ENCODE data around the gene DAPL1.

The DAPL1 gene

DNA sequence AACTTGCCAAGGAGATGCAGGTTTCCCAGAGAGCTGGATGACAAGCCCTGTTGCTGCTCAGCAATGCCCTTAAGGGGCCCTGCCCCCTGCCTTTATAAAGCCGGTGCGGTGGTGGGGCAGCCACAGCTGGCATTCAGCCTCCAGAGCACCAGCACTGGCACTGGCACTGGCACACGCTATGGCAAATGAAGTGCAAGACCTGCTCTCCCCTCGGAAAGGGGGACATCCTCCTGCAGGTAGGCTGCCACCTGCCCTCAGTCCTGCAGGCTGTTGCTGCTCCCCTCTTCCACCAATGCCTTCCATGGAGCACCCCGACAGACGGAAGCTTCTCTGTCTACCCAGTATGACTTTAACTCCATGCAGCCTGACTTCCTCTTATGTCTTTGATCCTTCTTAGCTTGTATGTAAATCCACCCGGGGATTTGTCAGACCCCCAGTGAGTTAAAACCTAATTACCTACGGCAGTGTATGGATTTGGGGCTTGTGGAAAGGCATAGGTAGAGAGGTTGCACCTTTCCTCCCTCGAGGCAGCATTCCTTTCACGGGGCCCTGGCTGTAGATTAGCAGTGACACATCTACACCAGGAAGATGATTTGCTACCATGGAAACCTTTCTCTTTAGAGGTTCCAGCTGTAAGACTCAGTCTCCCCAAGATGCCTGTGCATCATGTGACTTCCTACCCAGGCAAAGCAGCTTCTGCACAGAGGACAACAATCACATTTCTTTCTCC lies at the start of gene DAPL1:
Gene DAPL1, plus strand, starts transcription at position 123 of the 730 bp plus-strand sequence. Its CDS starts 56 bp downstream, at position 179.
- DNase-seq = no peak

- no peak for DNase-seq
Observed at GRCh38 chr2:158745866-158746382, 49.2 kb upstream of the DAPL1 start.

GRCh38 chr2:158746488-158746887 lies 48.6 kb upstream of the DAPL1 start:
- DNase-seq = no peak

DNA sequence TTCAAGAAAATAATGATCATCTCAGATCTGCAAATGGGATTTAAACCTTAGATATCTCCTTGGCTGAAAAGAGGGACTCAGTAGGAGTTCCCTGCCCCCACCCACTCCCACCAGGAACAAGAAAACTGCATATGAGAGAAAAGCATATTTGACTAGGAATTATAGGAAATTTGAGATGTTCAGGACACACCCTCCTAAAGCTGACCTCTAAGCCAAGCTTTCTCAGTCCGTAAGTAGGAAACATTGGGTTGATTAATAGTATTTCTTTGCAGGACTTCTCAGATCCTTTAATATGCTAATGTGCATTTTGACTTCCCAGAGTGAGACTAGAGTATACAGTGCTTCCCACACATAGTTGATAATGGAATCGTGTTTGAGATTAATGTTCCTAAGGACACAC lies 47.8 kb upstream of the DAPL1 start:
- DNase-seq = no peak

DNA sequence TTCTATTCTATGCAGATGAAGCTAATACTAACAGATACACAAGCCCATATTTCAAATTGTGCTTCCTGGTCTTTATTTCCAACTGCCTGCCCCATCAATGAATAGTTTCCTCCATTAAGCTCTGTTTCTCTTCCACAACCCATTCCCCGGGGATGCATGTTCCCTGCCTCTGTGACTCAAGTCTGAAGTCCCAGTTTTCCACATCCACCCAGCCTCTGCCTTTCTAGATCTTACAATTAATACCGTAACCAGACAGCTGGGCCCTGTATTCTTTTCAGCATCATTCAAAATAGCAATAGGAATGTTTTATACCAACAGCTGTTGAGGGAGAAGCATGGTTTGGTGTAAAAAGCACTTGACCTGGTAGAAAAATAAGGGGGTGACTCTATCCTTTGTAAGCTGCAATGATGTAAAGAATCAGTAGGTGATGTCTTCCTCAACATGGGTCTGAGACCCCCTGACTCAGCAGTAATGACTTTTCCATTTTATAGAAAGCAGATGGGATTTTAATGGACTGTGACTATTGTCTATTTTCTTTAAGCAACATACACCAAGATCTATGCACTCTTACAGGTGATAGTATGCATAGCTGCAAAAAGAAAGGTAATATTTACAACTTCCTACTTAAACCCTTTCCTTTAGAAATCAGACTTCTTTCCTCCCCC lies 46.1 kb upstream of the DAPL1 start:
- DNase-seq = no peak

DNA sequence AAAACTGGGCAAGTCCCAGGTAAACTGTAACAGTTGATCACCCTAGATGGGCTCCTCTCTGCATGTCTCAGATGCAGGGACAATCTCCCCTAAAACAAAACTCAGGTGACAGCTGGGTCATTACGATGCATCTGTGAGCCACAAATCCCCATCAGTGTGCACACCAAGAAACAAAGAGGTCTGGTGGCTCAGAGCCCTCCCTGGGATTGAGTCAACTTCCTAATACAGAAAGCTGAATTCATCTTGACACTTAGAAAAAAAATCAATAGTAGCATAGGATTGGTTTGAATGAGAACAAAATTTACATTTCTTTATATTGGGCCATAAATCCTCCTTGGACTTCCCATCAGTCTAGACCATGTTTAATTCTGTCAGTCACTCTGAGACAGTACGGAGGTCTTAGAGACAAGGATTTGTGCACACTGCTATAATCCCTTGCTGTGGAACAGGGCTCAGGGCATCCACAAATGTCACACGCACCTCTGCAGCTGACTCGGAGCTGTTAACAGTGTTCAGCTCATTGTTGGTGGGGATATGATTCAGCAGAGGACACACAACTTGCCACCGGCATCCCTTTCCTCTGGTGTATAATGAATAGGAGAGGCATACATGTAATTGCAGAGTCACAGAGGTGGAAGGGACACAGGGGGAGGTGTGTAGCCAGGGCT lies 44.5 kb upstream of the DAPL1 start:
- no peak for DNase-seq

GRCh38 chr2:158753641-158754611 lies 41.2 kb upstream of the DAPL1 start:
- DNase-seq = no peak

DNA sequence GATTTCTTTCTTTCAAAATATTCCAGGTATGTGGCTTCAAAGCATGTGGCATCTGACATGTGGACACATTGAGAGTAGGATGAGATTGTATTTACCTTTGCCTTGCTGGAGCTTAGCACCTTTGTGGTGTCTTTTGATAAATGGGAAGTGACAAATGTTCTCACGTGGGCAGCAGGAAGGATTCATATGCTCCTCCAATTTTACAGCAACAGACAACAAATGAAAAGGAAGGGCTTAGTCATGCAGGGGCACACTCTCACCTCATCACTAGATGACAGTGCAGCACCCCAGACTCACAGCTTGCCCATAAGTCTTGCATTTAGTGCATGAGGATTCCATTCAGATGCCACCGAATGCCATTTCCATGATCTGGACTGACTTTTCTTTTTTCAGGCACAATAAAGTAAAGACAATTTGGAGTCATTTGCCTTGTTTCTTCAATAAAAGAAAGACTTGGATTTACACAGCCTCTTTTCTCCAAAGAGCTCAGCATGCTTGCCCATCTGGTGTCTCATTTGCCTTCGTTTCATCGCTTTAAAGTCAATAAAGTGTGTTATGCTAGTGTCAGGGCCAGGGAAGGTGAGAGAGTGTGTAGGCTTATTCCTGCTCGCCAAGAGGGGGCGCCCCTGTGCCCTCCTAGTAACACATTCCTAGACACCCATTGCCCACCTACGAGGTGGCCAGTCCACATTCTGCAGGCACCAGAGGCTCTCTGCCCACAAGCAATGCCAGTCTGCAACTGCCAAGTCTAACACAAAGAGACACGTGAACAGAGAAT lies 39.6 kb upstream of the DAPL1 start:
- DNase-seq = no peak

GRCh38 chr2:158756331-158756730 lies 38.8 kb upstream of the DAPL1 start:
- no peak for DNase-seq

DNA sequence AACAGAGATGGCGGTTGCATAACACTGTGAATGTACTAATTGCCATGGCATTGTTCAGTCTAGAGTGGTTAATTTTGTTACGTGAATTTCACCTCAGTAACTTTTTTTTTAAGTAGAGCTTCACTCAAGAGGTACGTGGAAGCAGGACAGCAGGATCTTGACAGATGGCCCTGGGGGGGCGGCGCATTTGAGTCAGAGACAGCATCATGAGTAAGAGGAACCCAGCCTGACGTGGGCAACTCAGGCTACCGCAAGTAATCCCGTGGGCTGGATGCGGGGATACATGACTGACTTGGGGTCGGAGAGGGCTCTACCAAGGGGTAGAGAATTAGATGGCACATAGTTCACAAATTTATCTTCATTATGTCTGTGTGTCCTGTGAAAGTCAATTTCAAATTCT lies 38.1 kb upstream of the DAPL1 start:
- no peak for DNase-seq

- DNase-seq = no peak
Observed at GRCh38 chr2:158760887-158761286, 34.2 kb upstream of the DAPL1 start.

DNA sequence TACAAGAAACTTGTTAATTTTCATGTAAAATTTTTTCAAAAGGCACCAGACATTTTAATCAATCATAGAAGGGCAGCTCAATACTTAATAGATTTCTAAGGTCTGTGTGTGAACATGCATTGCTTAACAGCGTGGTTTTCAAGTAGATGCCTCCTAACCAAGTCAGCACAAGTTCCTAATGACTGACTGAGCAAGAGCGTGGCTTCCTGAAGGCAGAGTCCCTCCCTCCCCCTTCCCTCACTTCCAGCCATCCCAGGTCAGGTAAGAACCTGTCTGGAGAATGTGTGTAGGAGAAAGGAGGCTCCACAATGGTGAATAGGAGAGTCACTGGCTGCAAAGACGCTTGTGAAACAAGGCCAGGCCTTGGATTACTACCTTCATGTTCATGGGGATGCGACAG lies 33.5 kb upstream of the DAPL1 start:
- DNase-seq = no peak

DNA sequence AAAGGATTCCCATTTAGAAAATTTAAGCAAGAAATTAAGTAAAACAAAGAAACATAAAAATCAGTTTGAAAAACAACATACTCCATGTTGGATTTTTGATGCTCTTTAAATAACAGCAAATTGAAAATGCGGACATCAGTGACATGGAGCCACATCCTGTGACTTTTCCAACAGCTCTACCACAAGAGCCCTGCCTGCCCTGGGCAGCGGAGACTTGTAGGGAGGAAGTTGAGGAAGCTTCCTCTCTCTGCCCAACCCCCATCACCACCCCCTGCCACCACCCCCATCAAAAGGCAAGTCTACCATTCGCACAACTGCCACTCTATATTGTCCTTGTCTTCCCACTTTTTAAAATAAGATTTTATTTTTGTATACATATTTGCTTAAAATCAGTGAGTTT lies 32.8 kb upstream of the DAPL1 start:
- no peak for DNase-seq

DNA sequence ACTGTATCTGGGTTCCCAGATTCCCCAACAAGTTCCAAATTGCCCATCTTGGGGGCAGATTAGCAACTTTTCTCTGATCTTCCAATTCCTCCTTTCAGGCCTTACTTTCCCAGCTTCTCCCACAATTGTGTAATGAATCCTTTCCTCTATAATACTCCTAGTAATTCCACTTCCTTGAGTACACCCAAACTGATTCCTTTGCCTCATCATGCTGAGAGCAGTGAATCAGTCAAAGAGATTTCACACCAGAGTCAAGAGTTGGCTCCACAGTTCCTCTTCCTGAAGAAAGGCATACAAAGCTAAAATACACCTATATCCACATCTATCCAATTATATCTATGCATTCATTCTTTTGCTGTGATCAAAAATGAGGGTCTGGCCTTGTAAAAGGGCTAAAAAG lies 28.6 kb upstream of the DAPL1 start:
- no peak for DNase-seq

GRCh38 chr2:158772306-158773078 lies 22.6 kb upstream of the DAPL1 start:
- no peak for DNase-seq

DNA sequence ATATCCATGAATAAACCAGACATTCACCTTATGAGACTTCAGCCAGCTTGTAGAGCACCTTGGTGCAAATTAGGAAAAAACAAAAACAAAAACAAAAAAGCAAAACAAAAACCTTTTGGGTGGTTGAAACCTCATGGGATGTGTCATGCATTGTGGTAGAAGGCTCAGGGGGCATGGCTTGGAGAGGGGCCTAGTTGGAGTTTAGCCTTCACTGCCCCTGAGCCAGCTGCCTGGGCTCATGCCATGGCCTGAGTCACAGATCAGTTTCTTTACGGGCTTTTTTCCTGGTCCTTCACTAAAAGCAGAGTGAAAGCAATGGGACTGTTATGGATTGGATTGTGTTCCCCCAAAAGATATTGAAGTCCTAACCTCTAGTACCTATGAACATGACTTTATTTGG lies 22.0 kb upstream of the DAPL1 start:
- DNase-seq = no peak

DNA sequence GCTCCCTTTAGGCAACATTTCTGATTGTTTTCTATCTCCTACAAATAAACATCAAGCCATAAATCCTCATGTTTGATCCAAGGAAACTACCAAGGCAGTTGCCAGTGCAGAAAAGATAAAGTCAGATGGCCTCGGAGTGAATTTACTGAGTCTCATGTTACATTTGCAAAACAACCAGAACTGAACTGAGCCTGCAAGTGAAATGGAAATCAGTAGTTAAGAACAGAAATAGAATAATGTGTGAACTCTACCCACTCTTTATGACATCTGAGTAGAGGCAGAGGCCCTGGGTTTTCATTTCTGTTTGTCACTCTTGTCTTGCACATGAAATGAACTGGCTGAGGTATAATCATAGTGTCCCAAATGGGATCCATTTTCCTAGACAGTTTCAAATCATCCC lies 20.4 kb upstream of the DAPL1 start:
- no peak for DNase-seq

GRCh38 chr2:158775273-158776027 lies 19.7 kb upstream of the DAPL1 start:
- no peak for DNase-seq

GRCh38 chr2:158776231-158776630 lies 18.9 kb upstream of the DAPL1 start:
- DNase-seq = no peak

GRCh38 chr2:158777077-158777476 lies 18.0 kb upstream of the DAPL1 start:
- no peak for DNase-seq
